GM18868 (cell line): Measurements from ENCODE around the gene LGR6.
A peak's percentile ranks its signal among the peaks of the same experiment; 100 is the strongest.
"Not testable (repeated sequence)": the region's sequence is repeated elsewhere in the genome, so short reads cannot be mapped to it uniquely, and the experiment has no call there.

Source experiments
- ATAC-seq: cut with Tn5 transposase; IDR thresholded peaks from one replicate; pipeline ENCODE4 v1.9.1; 2021; ENCODE audit warnings: mild to moderate bottlenecking, moderate library complexity; ENCODE audit not compliant: unreplicated experiment

The LGR6 gene

GRCh38 chr1:202176949-202177927, 16.4 kb upstream of the LGR6 start:
- ATAC-seq, result no peak

GRCh38 chr1:202179828-202180750, 13.5 kb upstream of the LGR6 start:
- ATAC-seq, result no peak

DNA sequence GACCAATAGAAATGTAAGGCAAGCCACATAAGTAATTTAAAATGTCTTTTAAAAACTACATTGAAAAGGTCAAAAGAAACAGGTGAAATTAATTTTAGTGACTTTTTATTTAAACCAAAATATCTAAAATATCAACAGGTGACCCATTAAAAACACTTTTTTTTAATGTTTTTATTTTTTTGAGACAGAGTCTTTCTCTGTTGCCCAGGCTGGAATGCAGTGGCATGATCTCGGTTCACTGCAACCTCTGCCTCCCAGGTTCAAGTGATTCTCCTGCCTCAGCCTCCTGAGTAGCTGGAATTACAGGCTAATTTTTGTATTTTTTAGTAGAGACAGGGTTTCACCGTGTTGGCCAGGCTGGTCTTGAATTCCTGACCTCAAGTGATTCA, 12.9 kb upstream of the LGR6 start:
- not testable (repeated sequence) for ATAC-seq

- ATAC-seq, result no peak
These were observed 12.0 kb upstream of the LGR6 start for GRCh38 chr1:202181586-202181985.

DNA sequence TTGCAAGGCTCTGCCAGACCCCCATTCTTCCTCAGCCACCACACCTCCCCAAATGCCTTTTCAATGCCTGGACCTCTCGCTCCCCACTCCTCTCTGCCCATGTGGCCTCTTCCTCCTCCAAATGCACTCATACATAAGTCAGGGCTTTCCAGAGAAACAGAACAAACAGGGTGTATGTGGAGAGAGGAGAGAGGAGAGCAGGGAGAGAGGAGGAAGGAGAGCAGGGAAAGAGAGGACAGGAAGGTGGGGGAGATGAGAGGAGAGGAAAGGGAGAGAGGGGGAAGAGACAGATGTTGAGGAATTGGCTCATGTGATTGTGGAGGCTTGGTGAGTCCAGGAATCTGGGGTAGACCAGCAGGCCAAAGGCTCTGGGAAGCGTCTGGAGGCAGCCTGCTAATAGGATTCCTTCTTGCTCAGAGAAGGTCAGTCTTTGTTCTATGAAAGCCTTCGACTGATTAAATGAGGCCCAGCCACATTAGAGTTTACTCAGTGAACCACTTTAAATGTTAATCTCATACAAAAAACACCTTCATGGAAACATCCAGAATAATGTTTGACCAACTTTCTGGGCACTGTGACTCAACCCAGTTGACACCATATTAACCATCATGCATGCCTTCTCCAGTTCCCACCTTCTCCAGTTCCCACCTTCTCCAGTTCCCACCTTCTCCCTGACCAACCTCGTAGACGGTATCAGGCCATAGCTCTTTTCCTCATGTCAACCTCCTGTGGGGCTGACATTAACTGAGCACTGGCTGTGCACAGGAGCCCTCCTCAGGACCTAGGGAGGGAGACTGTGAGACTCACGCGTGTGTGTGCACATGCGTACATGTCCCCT, 11.3 kb upstream of the LGR6 start:
- ATAC-seq, result no peak

- ATAC-seq, result peak; percentile 49
These were observed 8.7 kb upstream of the LGR6 start for GRCh38 chr1:202184750-202185460.

DNA sequence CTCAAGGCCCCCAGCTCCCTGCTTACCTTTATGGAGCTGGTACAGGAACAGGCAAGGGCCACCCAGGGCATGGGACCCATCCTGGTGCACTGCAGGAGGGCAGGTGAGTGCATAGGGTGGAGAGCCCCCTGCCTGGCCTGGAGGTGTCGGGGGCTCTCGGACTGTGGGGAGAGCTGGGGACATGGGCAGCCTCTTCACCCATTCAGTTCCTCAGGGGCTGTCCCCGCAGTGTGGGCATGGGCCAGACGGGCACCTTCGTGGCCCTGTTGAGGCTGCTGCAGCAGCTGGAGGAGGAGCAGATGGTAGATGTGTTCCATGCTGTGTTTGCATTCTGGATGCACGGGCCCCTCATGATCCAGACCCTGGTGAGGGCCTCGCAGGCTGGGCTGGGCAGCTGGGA, 7.3 kb upstream of the LGR6 start:
- ATAC-seq, result no peak

DNA sequence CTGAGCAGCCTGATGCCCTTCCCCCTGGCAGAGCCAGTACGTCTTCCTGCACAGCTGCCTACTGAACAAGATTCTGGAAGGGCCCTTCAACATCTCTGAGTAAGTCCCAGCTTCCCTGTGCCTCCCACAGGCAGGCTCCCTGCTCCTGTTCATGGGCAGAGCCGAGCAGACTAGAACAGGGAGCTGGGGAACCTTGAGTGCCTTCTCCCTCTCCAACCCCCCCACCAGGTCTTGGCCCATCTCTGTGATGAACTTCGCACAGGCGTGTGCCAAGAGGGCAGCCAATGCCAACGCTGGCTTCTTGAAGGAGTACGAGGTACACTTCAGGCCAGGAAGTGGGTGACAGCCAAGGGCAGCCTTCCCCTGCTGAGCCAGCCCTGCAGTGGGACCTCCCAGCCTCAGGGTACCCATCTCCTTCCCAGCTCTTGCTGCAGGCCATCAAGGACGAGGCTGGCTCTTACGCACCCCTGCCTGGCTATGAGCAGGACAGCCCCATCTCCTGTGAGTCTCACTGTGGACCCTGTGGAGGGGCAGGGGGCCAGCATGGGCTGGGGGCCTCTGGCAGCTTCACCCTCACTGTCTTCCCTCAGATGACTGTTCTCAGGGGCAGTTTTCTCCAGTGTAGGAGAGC, 6.4 kb upstream of the LGR6 start:
- ATAC-seq, result no peak

- no peak for ATAC-seq
These were observed 5.7 kb upstream of the LGR6 start for GRCh38 chr1:202187697-202188407.

DNA sequence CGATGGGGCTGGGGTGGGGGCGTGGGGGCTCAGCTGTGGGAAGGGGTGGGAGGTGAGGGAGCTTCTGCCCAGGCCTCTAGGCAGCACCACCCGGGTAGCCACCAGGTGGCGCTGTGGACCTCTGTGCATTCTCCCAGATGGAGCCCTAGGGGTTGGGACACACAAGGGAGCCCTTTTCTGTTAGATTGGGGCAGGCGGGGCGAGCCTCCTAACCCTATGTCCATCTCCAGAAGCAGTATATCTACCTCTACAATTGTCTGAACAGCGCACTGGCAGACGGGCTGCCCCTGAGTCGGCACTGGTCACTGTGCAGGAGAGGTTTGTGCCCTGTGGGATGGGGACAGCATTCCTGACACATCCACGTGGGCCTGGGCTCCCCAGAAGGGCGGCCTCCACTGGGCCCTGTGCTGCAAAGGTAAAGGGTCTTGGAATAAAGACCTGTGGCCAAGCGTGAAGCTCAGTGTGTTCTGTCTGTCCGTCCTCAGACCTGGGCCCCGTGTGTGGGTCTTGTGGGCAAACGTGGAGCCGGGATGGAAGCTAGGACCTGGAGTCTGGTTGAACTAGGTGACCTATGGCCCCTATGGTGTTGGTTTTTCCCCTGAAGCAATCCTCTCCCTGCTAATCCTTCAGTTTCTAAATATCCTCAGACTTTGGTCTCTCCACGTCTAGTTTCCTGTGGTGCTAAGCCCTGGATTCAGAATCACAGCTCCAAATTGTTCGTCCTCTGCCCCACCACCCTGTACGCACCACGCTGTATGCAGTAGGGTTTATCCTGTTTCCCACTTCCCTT, 4.4 kb upstream of the LGR6 start:
- peak; percentile 55 for ATAC-seq

- ATAC-seq, result no peak
These were observed 3.5 kb upstream of the LGR6 start for GRCh38 chr1:202189918-202190715.

GRCh38 chr1:202191391-202191790, 2.2 kb upstream of the LGR6 start:
- ATAC-seq, result not testable (repeated sequence)

GRCh38 chr1:202192770-202193613, 607 bp upstream of the LGR6 start:
- no peak for ATAC-seq

- no peak for ATAC-seq
These were observed 689 bp downstream of the LGR6 start for GRCh38 chr1:202194328-202194648.

- no peak for ATAC-seq
These were observed 4.2 kb downstream of the LGR6 start for GRCh38 chr1:202197653-202198365.

GRCh38 chr1:202198366-202198724, 4.7 kb downstream of the LGR6 start:
- no peak for ATAC-seq
